ENCODE results near the gene RFC1. TPM values are rescaled to one million over a fixed set of nuclear protein-coding genes. Genes with fewer than 3 reads are reported as not detected.
"Not testable (repeated sequence)": the region's sequence is repeated elsewhere in the genome, so short reads cannot be mapped to it uniquely, and the experiment has no call there.

The RFC1 gene
- polyA plus RNA-seq, 1 experiment = 35.7 TPM

DNA sequence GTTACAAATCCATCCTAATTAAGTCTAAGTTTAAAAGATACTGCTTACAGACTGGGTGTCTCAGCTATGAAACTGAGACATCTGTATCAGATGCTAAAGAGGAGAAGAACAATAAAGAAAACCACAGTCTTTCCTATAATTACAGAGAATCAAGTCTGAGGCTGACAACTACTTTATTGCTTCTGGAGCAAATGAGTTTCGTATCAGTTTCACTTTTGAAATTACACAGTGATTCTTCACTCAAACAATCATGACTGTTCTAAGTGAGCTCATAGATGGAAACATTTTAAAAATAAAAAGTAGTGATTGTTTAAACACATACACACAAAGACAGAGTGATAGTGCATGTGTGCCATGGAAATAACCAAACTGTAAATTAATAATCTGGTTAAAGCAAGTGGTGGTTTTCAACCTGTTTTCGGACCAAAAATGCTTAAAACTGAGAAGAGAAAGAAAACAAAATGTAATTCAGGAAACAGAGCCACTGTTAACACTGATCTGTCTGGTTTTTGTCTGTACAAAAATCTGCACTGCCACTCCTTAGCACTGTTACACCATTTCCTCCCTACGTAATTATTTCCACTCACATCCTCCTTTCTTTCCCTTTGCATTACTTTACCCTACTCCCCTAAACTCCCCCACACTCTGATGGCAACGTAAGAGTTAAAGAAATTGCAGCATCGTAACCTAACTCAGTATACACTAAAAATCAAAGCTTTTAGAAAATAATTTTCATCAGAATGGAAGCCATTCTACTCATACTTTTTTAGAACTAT, 12.5 kb downstream of the RFC1 start:
- CTCF ChIA-PET = no interaction called here

DNA sequence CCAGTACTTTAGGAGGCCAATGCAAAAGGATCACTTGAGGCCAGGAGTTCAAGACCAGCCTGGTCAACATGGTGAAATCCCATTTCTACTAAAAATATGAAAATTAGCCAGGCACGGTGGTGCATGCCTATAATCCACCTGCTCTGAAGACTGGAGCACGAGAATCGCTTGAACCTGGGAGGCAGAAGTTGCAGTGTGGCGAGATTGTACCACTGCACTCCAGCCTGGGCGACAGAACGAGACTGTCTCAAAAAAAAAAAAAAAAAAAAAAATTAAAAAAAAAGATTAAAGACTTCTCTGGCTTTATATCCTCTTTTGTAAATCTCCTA, 13.0 kb downstream of the RFC1 start:
- DNase-seq (ENCODE audit: low read depth, low spot score); POLR2A ChIA-PET; CTCF ChIA-PET: not testable (repeated sequence)

More for the DNA sequence above, 12.5 kb downstream of the RFC1 start:
- H3K27ac ChIP-seq (ENCODE audit: low read depth, low read length) = no peak overlapping the region
- peaks cover 3% of the 10 kb centered on the region; the same call in 1 of the 2 replicates for H3K9me3 ChIP-seq (ENCODE audit: control insufficient read depth, insufficient read depth, low read length)
- POLR2A ChIA-PET = no interaction called here
- TF ChIP-seq, protein P1, sequence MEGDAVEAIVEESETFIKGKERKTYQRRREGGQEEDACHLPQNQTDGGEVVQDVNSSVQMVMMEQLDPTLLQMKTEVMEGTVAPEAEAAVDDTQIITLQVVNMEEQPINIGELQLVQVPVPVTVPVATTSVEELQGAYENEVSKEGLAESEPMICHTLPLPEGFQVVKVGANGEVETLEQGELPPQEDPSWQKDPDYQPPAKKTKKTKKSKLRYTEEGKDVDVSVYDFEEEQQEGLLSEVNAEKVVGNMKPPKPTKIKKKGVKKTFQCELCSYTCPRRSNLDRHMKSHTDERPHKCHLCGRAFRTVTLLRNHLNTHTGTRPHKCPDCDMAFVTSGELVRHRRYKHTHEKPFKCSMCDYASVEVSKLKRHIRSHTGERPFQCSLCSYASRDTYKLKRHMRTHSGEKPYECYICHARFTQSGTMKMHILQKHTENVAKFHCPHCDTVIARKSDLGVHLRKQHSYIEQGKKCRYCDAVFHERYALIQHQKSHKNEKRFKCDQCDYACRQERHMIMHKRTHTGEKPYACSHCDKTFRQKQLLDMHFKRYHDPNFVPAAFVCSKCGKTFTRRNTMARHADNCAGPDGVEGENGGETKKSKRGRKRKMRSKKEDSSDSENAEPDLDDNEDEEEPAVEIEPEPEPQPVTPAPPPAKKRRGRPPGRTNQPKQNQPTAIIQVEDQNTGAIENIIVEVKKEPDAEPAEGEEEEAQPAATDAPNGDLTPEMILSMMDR (IDR thresholded peaks at IDR 0.05; ENCODE audit: low read depth, low read length) = no peak
- no peaks in the 10 kb centered on the region for H3K27me3 ChIP-seq (ENCODE audit: control insufficient read depth, insufficient read depth, low read length)
- no peak for DNase-seq (ENCODE audit: low read depth, low spot score)
- peak overlapping the region; percentile 35 for H3K4me3 ChIP-seq (ENCODE audit: low read depth, low read length)

DNA sequence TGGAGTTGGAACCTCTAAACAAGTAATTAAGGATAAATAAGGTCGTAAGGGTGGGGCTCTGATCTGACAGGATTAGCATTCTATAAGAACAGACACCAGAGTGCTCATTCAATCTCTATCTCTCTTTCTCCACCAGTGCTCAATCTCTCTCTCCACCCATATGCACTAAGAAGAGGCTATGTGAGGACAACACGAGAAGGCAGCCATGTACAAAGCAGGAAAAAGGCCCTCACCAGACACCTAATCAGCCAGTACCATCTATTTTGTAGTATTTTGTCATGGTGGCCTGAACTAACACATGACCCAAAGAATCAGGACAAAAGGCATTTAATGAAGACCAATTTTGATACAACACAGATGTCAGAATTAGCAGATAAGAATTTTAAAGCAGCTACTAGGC, 16.8 kb downstream of the RFC1 start:
- ChIA-PET POLR2A (interaction anchor here (0.5 kb wide), 1 partner anchor 175 kb away, joined by 4 read pairs; no protein-coding TSS in a partner anchor), CTCF (no interaction called here)
- Histone ChIP-seq H3K27me3 (ENCODE audit: control insufficient read depth, insufficient read depth, low read length) (no peaks in the 10 kb centered on the region), H3K4me3 (ENCODE audit: low read depth, low read length) (no peak overlapping the region), H3K9me3 (ENCODE audit: control insufficient read depth, insufficient read depth, low read length) (peaks cover 3% of the 10 kb centered on the region; the same call in 1 of the 2 replicates), H3K27ac (ENCODE audit: low read depth, low read length) (no peak overlapping the region)
- no peak for DNase-seq (ENCODE audit: low read depth, low spot score)
- TF ChIP-seq, protein P1 (IDR thresholded peaks at IDR 0.05; ENCODE audit: low read depth, low read length) = no peak

More for the DNA sequence above, 13.0 kb downstream of the RFC1 start:
- not testable (repeated sequence) for H3K27me3 ChIP-seq (ENCODE audit: control insufficient read depth, insufficient read depth, low read length); H3K4me3 ChIP-seq (ENCODE audit: low read depth, low read length); H3K27ac ChIP-seq (ENCODE audit: low read depth, low read length); H3K9me3 ChIP-seq (ENCODE audit: control insufficient read depth, insufficient read depth, low read length)

DNA sequence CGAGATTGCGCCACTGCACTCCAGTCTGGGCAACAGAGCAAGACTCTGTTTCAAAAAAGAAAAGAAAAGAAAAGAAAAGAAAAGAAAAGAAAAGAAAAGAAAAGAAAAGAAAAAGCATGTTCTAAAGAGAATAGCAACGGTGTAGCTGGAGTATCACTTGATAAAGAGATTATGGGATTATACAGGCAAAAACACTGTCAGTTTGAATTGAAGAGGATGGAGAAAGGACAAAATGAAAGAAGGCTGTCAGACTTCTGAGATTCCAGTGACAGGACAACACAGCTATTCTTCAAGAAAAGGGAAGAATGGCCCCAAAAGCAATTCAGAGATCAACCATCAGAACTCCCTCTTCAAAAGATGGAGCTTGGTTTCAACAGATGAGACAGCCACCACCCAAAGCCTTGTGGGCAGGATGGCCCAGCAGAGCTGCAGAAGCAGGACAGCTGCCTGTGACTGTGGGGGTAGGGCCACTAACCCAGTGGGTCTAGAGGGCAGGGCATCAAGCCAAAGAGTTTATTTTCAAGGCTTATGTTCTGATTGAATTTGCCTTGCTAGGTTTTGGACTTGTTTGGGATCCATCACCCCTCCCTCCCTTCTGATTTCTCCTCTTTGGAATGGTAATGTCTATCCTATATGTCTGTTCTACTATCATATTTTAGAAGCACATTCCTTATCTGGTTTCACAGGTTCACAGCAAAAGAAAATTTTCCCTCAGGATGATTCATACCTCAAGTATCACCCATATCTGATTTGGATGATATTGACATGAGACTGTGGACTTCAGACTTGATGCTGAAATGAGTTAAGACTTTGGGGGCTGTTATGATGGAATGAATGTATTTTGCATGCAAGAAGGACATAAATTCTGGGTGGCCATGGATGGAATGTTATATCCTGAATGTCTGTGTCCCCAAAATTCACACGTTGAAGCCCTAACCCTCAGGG, 17.5 kb downstream of the RFC1 start:
- ChIA-PET CTCF (interaction anchor here (0.7 kb wide), 1 partner anchor 18 kb away, joined by 3 read pairs; no protein-coding TSS in a partner anchor), POLR2A (no interaction called here)
- Histone ChIP-seq H3K9me3 (ENCODE audit: control insufficient read depth, insufficient read depth, low read length) (peaks cover 3% of the 10 kb centered on the region; the same call in 1 of the 2 replicates), H3K27me3 (ENCODE audit: control insufficient read depth, insufficient read depth, low read length) (no peaks in the 10 kb centered on the region), H3K27ac (ENCODE audit: low read depth, low read length) (no peak overlapping the region), H3K4me3 (ENCODE audit: low read depth, low read length) (no peak overlapping the region)
- no peak for DNase-seq (ENCODE audit: low read depth, low spot score)
- TF ChIP-seq, protein P1 (IDR thresholded peaks at IDR 0.05; ENCODE audit: low read depth, low read length) = no peak

DNA sequence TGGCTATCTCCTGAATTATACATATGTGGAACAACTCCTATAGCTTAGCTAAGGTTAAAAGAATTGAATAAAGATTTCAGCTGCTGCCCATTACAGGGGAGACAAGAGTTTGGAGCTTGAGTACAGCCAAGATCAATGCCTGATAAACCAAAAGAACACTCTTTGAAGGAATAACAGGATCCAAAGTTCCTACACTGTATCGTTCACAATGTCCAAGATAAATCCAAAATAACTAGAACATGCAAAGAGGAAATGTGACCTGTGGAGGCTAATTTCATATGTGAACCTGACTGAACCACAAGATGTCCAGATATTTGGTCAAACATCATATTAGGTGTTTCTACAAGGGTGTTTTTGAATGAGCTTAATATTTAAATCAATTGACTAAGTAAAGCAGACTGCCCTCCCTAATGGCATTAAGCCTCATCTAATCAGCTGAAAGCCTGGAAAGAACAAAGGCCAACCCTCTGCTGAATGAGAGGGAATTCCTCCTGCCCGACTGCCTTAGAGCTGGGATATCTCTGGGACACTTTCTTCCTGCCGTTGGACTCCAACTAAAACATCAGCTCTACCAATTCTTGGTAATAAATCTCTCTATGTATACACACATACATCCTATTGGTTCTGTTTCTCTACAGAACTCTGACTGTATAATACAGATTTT, 19.2 kb downstream of the RFC1 start:
- H3K9me3 ChIP-seq (ENCODE audit: control insufficient read depth, insufficient read depth, low read length) = peaks cover 3% of the 10 kb centered on the region; the same call in 1 of the 2 replicates
- no peak overlapping the region for H3K4me3 ChIP-seq (ENCODE audit: low read depth, low read length)
- no peak for DNase-seq (ENCODE audit: low read depth, low spot score)
- no peak overlapping the region for H3K27ac ChIP-seq (ENCODE audit: low read depth, low read length)
- H3K27me3 ChIP-seq (ENCODE audit: control insufficient read depth, insufficient read depth, low read length) = no peaks in the 10 kb centered on the region
- POLR2A ChIA-PET = no interaction called here
- CTCF ChIA-PET = interaction anchor here (0.9 kb wide), 1 partner anchor 8 kb away, joined by 5 read pairs; no protein-coding TSS in a partner anchor
- TF ChIP-seq, protein P1 (IDR thresholded peaks at IDR 0.05; ENCODE audit: low read depth, low read length) = no peak
